Type B pancreatic cell (in vitro differentiated cells): Measurements from ENCODE around the gene ZNF423. TPM values are rescaled to one million over a fixed set of nuclear protein-coding genes. Genes with fewer than 3 reads are reported as not detected.
"Not testable (repeated sequence)": the region's sequence is repeated elsewhere in the genome, so short reads cannot be mapped to it uniquely, and the experiment has no call there.

ENCODE experiments used
- DNase-seq: peaks from one replicate; pipeline ENCODE4 v3.0.0; 2021; ENCODE audit warnings: mixed read lengths; ENCODE audit not compliant: unreplicated experiment; ENCODE audit errors: extremely low spot score
- H3K27ac Mint-ChIP-seq: 2 replicates; pipeline ENCODE4 v1.8.0; 2021; ENCODE audit warnings: mild to moderate bottlenecking, mixed read lengths
- H3K27me3 Mint-ChIP-seq: 2 replicates; pipeline ENCODE4 v1.8.0; 2021; ENCODE audit warnings: mixed read lengths
- H3K36me3 Mint-ChIP-seq: 2 replicates; pipeline ENCODE4 v1.8.0; 2021; ENCODE audit warnings: mixed read lengths
- H3K4me1 Mint-ChIP-seq: one replicate; pipeline ENCODE4 v1.8.0; 2021; ENCODE audit warnings: mixed read lengths; ENCODE audit not compliant: unreplicated experiment
- H3K4me3 Mint-ChIP-seq: 2 replicates; pipeline ENCODE4 v1.8.0; 2021; ENCODE audit warnings: mild to moderate bottlenecking, mixed read lengths
- H3K9me3 Mint-ChIP-seq: 2 replicates; pipeline ENCODE4 v1.8.0; 2021; ENCODE audit warnings: mixed read lengths
- total RNA-seq: library from RNA; stranded (reverse); gene quantifications from 2 replicates; pipeline ENCODE4 v1.2.1, GENCODE V29; 2021; ENCODE audit warnings: low replicate concordance
- TF ChIP-seq, protein P1 (sequence below): fragments of 200-600 bp; sonication (generic); conservative IDR thresholded peaks from 2 replicates; pipeline ENCODE4 v1.5.0; 2021; ENCODE audit warnings: antibody characterized with exemption, mild to moderate bottlenecking

ZNF423 gene
- total RNA-seq, 1 donor from 2014 or later = 72.6 TPM

- peaks cover 3% of the 10 kb centered on the region for H3K27me3 Mint-ChIP-seq
- DNase-seq = no peak
Measured at GRCh38 chr16:49875806-49876715, 20.1 kb upstream of the ZNF423 start.

GRCh38 chr16:49874613-49875237 is 18.8 kb upstream of the ZNF423 start:
- no peaks in the 10 kb centered on the region for H3K9me3 Mint-ChIP-seq
- no peak for DNase-seq
- H3K4me3 Mint-ChIP-seq = no peak overlapping the region
- H3K27ac Mint-ChIP-seq = no peak overlapping the region
- TF ChIP-seq, protein P1, sequence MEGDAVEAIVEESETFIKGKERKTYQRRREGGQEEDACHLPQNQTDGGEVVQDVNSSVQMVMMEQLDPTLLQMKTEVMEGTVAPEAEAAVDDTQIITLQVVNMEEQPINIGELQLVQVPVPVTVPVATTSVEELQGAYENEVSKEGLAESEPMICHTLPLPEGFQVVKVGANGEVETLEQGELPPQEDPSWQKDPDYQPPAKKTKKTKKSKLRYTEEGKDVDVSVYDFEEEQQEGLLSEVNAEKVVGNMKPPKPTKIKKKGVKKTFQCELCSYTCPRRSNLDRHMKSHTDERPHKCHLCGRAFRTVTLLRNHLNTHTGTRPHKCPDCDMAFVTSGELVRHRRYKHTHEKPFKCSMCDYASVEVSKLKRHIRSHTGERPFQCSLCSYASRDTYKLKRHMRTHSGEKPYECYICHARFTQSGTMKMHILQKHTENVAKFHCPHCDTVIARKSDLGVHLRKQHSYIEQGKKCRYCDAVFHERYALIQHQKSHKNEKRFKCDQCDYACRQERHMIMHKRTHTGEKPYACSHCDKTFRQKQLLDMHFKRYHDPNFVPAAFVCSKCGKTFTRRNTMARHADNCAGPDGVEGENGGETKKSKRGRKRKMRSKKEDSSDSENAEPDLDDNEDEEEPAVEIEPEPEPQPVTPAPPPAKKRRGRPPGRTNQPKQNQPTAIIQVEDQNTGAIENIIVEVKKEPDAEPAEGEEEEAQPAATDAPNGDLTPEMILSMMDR = no peak
- H3K27me3 Mint-ChIP-seq = peaks cover 3% of the 10 kb centered on the region
- H3K36me3 Mint-ChIP-seq = no peaks in the 10 kb centered on the region
- H3K4me1 Mint-ChIP-seq = peaks cover 11% of the 10 kb centered on the region

More at GRCh38 chr16:49875806-49876715, 20.1 kb upstream of the ZNF423 start:
- H3K4me1 Mint-ChIP-seq = peaks cover 11% of the 10 kb centered on the region
- H3K36me3 Mint-ChIP-seq = no peaks in the 10 kb centered on the region
- H3K27ac Mint-ChIP-seq = peak overlapping the region; percentile 11
- peak overlapping the region; percentile 12 for H3K4me3 Mint-ChIP-seq
- TF ChIP-seq, protein P1 = no peak
- no peaks in the 10 kb centered on the region for H3K9me3 Mint-ChIP-seq

GRCh38 chr16:49871824-49872223 is 15.9 kb upstream of the ZNF423 start:
- DNase-seq, H3K27me3 Mint-ChIP-seq, H3K9me3 Mint-ChIP-seq: not testable (repeated sequence)

DNA sequence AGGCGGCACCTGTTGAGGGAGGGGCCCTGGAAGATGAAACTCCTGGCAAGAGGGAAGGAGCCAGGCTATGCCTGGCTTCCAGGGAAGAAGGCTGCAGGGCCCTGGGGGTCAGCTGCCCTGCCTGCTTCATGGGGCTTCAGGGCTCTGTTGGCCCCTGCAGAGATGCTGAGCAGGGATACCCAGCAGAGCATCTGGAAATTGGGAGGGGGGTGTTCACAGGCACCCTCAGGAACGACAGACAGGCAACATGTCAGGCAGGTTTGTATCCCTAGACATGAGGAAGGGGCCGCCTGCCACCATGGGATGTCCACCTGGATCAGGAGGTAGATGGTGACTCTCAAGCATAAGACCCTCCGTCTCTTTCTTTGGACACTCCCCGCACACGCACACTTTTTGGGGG is 13.8 kb upstream of the ZNF423 start:
- Mint-ChIP-seq H3K4me1 (peaks cover 9% of the 10 kb centered on the region), H3K27me3 (no peaks in the 10 kb centered on the region)

More at GRCh38 chr16:49871824-49872223, 15.9 kb upstream of the ZNF423 start:
- H3K27ac Mint-ChIP-seq, H3K36me3 Mint-ChIP-seq, H3K4me3 Mint-ChIP-seq: not testable (repeated sequence)
- H3K4me1 Mint-ChIP-seq = peaks cover 18% of the 10 kb centered on the region

DNA sequence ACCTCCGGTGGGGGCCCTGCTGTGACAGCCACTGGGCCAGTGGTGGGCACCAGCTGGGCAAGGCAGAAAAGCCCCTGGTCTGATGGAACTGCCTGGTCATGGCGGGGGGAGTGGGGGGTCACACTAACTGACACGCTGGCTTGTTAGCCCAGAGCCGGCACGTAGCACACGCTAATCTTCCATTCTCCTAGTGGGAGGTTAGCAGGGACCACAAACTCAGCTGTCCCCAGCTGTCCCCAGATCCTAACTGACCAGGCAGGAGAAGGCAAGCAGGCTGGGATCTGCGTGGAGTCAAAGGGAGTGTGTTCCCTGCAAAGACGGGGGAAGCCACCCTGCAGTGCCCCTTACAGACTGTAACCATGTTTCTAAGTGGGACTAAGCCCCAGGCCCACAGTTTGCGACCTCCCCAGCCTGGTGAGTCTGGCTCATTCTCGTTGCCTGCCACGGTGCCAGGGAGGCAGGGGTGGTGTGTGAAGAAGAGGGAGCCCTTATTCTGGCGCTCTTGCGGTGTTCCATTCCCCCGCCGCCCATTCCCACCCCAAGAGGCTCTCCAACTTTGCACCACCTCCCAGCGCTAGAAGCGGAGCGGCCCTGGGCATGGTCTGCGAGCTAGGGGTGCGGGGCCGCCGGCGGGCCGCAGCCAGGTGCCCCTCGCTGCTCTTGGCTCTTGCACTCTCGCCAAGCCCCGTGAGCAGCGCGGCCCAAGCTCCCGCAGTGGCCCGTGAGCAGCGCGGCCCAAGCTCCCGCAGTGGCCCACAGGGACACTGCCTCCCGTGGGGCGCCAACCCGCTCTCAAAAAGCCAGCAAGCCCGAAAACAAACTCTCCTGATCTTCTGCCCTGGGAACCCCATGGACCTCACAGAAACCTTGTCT is 12.1 kb upstream of the ZNF423 start:
- no peak for DNase-seq
- no peak overlapping the region for H3K4me3 Mint-ChIP-seq
- H3K27ac Mint-ChIP-seq = no peak overlapping the region
- peaks cover 7% of the 10 kb centered on the region for H3K4me1 Mint-ChIP-seq
- H3K9me3 Mint-ChIP-seq = no peaks in the 10 kb centered on the region
- no peaks in the 10 kb centered on the region for H3K36me3 Mint-ChIP-seq
- H3K27me3 Mint-ChIP-seq = no peaks in the 10 kb centered on the region
- TF ChIP-seq, protein P1 = no peak

More for the DNA sequence above, 13.8 kb upstream of the ZNF423 start:
- no peaks in the 10 kb centered on the region for H3K9me3 Mint-ChIP-seq
- no peak overlapping the region for H3K27ac Mint-ChIP-seq
- H3K36me3 Mint-ChIP-seq = no peaks in the 10 kb centered on the region
- TF ChIP-seq, protein P1 = no peak
- no peak for DNase-seq
- no peak overlapping the region for H3K4me3 Mint-ChIP-seq
